Thoracic aorta (tissue), 2 donors: ENCODE measurements around the gene USP37. TPM values are rescaled to one million over a fixed set of nuclear protein-coding genes. Genes with fewer than 3 reads are reported as not detected.

Experiments
- ATAC-seq: fragments of 150-250 bp; one replicate; pipeline ENCODE4 v1.8.0; 2017; ENCODE audit warnings: low read depth; ENCODE audit not compliant: insufficient number of reproducible peaks, low FRiP score
- DNase-seq: peaks from one replicate; pipeline ENCODE4 v3.0.0-alpha.2; 2020; ENCODE audit warnings: low spot score
- H3K27ac ChIP-seq, 2 donors: fragments of 200-600 bp; sonication (generic); 1 replicate in 1 of 2; 2 replicates in 1 of 2; pipeline ENCODE4 v1.5.1; 2016; ENCODE audit warnings: mild to moderate bottlenecking in 2 of 2, moderate library complexity in 2 of 2
- H3K27me3 ChIP-seq: fragments of 200-600 bp; sonication (generic); replicated peaks from 2 replicates; pipeline ENCODE4 v1.6.0; 2016; ENCODE audit warnings: mild to moderate bottlenecking; ENCODE audit not compliant: insufficient read depth
- H3K36me3 ChIP-seq: fragments of 200-600 bp; sonication (generic); one replicate; pipeline ENCODE4 v1.5.1; 2016
- H3K4me1 ChIP-seq, 2 donors: fragments of 200-600 bp; sonication (generic); 1 replicate in 1 of 2; 2 replicates in 1 of 2; pipeline versions ENCODE4 v1.5.1 to v1.6.0; 2016; ENCODE audit warnings: low read depth in 2 of 2, mild to moderate bottlenecking in 1 of 2; ENCODE audit not compliant: control insufficient read depth in 1 of 2
- H3K4me3 ChIP-seq: fragments of 200-600 bp; sonication (generic); 2 replicates; pipeline ENCODE4 v1.5.1; 2016; ENCODE audit warnings: mild to moderate bottlenecking
- H3K9me3 ChIP-seq: fragments of 200-600 bp; sonication (generic); 2 replicates; pipeline ENCODE4 v1.5.1; 2016
- CTCF ChIP-seq: fragments of 200-600 bp; sonication (generic); IDR thresholded peaks from one replicate; pipeline ENCODE4 v1.5.1; 2019; ENCODE audit warnings: antibody characterized with exemption
- total RNA-seq, 2 donors: library from RNA; depleted of rRNA; stranded (reverse); fragments of >200 nt; gene quantifications; one replicate each; pipeline versions ENCODE4 v1.1.0 to v1.2.3, GENCODE V29; 2016

The USP37 gene
- total RNA-seq, 2 donors from 2014 or later, result 10.2 to 18.6 TPM

- DNase-seq (no peak), ATAC-seq (no peak)
- TF ChIP-seq CTCF, result no peak
- no peak overlapping the region for H3K4me3 ChIP-seq
- no peaks in the 10 kb centered on the region for H3K27me3 ChIP-seq
- peak overlapping the region in 1 of 2 donors; percentile 6 for H3K27ac ChIP-seq
- H3K9me3 ChIP-seq, result no peaks in the 10 kb centered on the region
- peaks cover 33% of the 10 kb centered on the region for H3K36me3 ChIP-seq
- peaks cover 16 to 60% of the 10 kb centered on the region in 2 donors for H3K4me1 ChIP-seq
Measured at GRCh38 chr2:218402911-218403411, 165.2 kb downstream of the USP37 start.

GRCh38 chr2:218402491-218402901 is 165.7 kb downstream of the USP37 start:
- peaks cover 33% of the 10 kb centered on the region for H3K36me3 ChIP-seq
- DNase-seq, result no peak
- no peak overlapping the region for H3K4me3 ChIP-seq
- H3K27ac ChIP-seq, result peak overlapping the region; percentile 64 to 65
- H3K4me1 ChIP-seq, result peaks cover 16 to 58% of the 10 kb centered on the region in 2 donors
- no peak for ATAC-seq
- no peak for TF ChIP-seq CTCF
- H3K27me3 ChIP-seq, result no peaks in the 10 kb centered on the region
- no peaks in the 10 kb centered on the region for H3K9me3 ChIP-seq

DNA sequence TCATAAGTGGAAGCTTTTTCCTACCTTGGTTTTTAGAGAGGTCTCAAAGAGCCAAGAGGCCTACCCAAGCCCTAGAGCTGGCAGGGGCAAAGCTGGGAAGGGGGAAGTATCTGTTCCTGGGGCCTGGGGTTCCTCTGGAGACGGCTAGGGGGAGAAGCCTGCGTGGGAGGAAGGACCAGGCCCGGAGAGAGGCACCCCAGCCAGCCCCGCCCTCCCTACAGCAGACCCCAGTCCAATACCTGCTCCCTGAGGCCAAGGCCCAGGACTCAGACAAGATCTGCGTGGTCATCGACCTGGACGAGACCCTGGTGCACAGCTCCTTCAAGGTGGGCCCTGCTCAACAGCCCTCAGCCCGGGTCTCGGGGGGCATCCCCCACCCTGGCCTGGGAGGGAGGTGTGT is 166.3 kb downstream of the USP37 start:
- DNase-seq (no peak), ATAC-seq (no peak)
- peak overlapping the region; percentile 64 to 65 for H3K27ac ChIP-seq
- TF ChIP-seq CTCF, result no peak
- H3K9me3 ChIP-seq, result no peaks in the 10 kb centered on the region
- H3K36me3 ChIP-seq, result peaks cover 33% of the 10 kb centered on the region
- peak overlapping the region; percentile 79 for H3K4me3 ChIP-seq
- H3K4me1 ChIP-seq, result peaks cover 16 to 57% of the 10 kb centered on the region in 2 donors
- no peaks in the 10 kb centered on the region for H3K27me3 ChIP-seq

GRCh38 chr2:218400930-218401881 is 166.9 kb downstream of the USP37 start:
- no peaks in the 10 kb centered on the region for H3K27me3 ChIP-seq
- H3K36me3 ChIP-seq, result peaks cover 33% of the 10 kb centered on the region
- H3K27ac ChIP-seq, result peak overlapping the region; percentile 99
- no peak for DNase-seq
- no peak for TF ChIP-seq CTCF
- peak overlapping the region; percentile 79 for H3K4me3 ChIP-seq
- H3K4me1 ChIP-seq, result peaks cover 16 to 53% of the 10 kb centered on the region in 2 donors
- H3K9me3 ChIP-seq, result no peaks in the 10 kb centered on the region
- no peak for ATAC-seq

Other genes starting within 250 kb of the USP37 start
- not detected for gene CATIP, start 211.5 kb downstream of the USP37 start, total RNA-seq
- 100 to 1,000 TPM; 122 to 190 TPM for gene SLC11A1, start 186.1 kb downstream of the USP37 start, total RNA-seq
- gene CTDSP1, start 168.5 kb downstream of the USP37 start, total RNA-seq, result 100 to 1,000 TPM; 141 to 182 TPM
- 1 to 10 TPM in 1 of 2 donors, not detected in 1; 3.6 TPM for gene VIL1, start 149.2 kb downstream of the USP37 start, total RNA-seq
- gene CNOT9, start 488 bp upstream of the USP37 start, total RNA-seq, result 10 to 100 TPM; 33.7 to 59.5 TPM
- 1 to 10 TPM; 1.6 to 8.3 TPM for gene PLCD4, start 39.5 kb upstream of the USP37 start, total RNA-seq
- gene ZNF142, start 91.3 kb upstream of the USP37 start, total RNA-seq, result 10 to 100 TPM; 27.9 to 47.9 TPM
- gene BCS1L, start 91.3 kb upstream of the USP37 start, total RNA-seq, result 10 to 100 TPM; 30.2 to 40.1 TPM
- 10 to 100 TPM; 19.0 to 30.3 TPM for gene RNF25, start 103.7 kb upstream of the USP37 start, total RNA-seq
- gene STK36, start 103.7 kb upstream of the USP37 start, total RNA-seq, result 10 to 100 TPM; 26.0 to 55.4 TPM
- gene TTLL4, start 142.5 kb upstream of the USP37 start, total RNA-seq, result 10 to 100 TPM; 10.8 to 24.1 TPM
- 10 to 100 TPM; 31.6 to 37.8 TPM for gene CYP27A1, start 213.8 kb upstream of the USP37 start, total RNA-seq